Suprapubic skin (tissue), 4 donors: ENCODE results near the gene FOXJ1.

Experiments used
- CTCF ChIP-seq, 2 donors: fragments of 200-600 bp in 1 of 2; fragments of 450-650 bp in 1 of 2; sonication (generic) in 1 of 2; IDR thresholded peaks; one replicate each; pipeline ENCODE4 v1.5.1; 2016 to 2019; ENCODE audit warnings: antibody characterized with exemption in 2 of 2, mild to moderate bottlenecking in 1 of 2, moderate library complexity in 1 of 2
- POLR2A ChIP-seq, 2 donors: fragments of 450-650 bp; IDR thresholded peaks; one replicate each; pipeline ENCODE4 v1.6.1; 2017; ENCODE audit warnings: antibody characterized with exemption in 2 of 2, mild to moderate bottlenecking in 2 of 2, moderate library complexity in 2 of 2
- POLR2AphosphoS5 ChIP-seq, 3 donors: sonication (generic); formaldehyde crosslinking; IDR thresholded peaks; one replicate each; pipeline ENCODE4 v1.6.1; 2017; ENCODE audit warnings: antibody characterized with exemption in 3 of 3

GRCh38 chr17:76154292-76154691, 13.2 kb upstream of the FOXJ1 start:
- TF ChIP-seq CTCF (IDR thresholded peaks at IDR 0.05): no peak
- TF ChIP-seq POLR2A (IDR thresholded peaks at IDR 0.05): no peak
- no peak for TF ChIP-seq POLR2AphosphoS5 (IDR thresholded peaks at IDR 0.05)
